Erythroblast (primary cell): ENCODE data around the gene MAGI1.

Experiments used
- GATA1 ChIP-seq: IDR thresholded peaks from 2 replicates; pipeline ENCODE4 v1.6.1; 2011; ENCODE audit warnings: low read depth, mild to moderate bottlenecking, control low read depth, low read length, moderate library complexity
- POLR2A ChIP-seq: IDR thresholded peaks from 2 replicates; pipeline ENCODE4 v1.6.1; 2011; ENCODE audit warnings: mild to moderate bottlenecking, low read length

DNA sequence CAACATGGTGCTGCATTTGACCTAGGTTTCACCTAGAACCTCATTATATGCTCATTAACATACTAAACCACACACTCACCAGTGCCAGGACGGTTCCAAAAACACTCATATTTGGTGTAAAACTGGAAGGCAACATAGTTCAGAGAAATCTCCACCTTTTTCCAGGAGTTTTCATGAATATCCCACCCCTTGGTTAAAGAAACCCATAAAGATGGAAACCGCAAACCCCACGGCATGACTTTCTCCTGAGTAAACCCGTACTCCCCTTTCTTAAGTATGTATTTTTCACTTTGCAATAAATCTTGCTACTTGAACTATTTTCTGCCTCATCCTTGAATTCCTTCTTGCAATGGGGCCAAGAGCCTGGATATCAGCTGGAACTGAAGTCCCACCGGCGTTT lies 379.3 kb downstream of the MAGI1 start:
- no peak for TF ChIP-seq POLR2A
- TF ChIP-seq GATA1 = no peak
